ENCODE results near the gene RWDD1.

The RWDD1 gene

GRCh38 chr6:116570856-116571682, at the start of gene RWDD1:
Gene RWDD1 (plus strand): TSS chr6:116571504. CDS start chr6:116571583, 79 bp downstream.
- DNase-seq (ENCODE audit: low spot score) = peak; percentile 99

GRCh38 chr6:116522896-116523295, 48.4 kb upstream of the RWDD1 start:
- DNase-seq (ENCODE audit: low spot score) = no peak

GRCh38 chr6:116524236-116524635, 47.1 kb upstream of the RWDD1 start:
- DNase-seq (ENCODE audit: low spot score) = no peak

- no peak for DNase-seq (ENCODE audit: low spot score)
These were observed 43.2 kb upstream of the RWDD1 start for GRCh38 chr6:116528133-116528532.

GRCh38 chr6:116528780-116529179, 42.5 kb upstream of the RWDD1 start:
- no peak for DNase-seq (ENCODE audit: low spot score)

- DNase-seq (ENCODE audit: low spot score) = no peak
These were observed 41.6 kb upstream of the RWDD1 start for GRCh38 chr6:116529466-116530290.

- DNase-seq (ENCODE audit: low spot score) = no peak
These were observed 40.9 kb upstream of the RWDD1 start for GRCh38 chr6:116530436-116530835.

GRCh38 chr6:116531675-116532570, 39.4 kb upstream of the RWDD1 start:
- DNase-seq (ENCODE audit: low spot score) = peak; percentile 74

GRCh38 chr6:116533233-116533957, 37.9 kb upstream of the RWDD1 start:
- DNase-seq (ENCODE audit: low spot score) = no peak

- DNase-seq (ENCODE audit: low spot score) = no peak
These were observed 36.2 kb upstream of the RWDD1 start for GRCh38 chr6:116535109-116535508.

- DNase-seq (ENCODE audit: low spot score) = peak; percentile 67
These were observed 35.1 kb upstream of the RWDD1 start for GRCh38 chr6:116536216-116536621.

GRCh38 chr6:116542426-116542825, 28.9 kb upstream of the RWDD1 start:
- no peak for DNase-seq (ENCODE audit: low spot score)

GRCh38 chr6:116543149-116543548, 28.2 kb upstream of the RWDD1 start:
- no peak for DNase-seq (ENCODE audit: low spot score)

- no peak for DNase-seq (ENCODE audit: low spot score)
These were observed 25.7 kb upstream of the RWDD1 start, which contains the start of gene TRAPPC3L for GRCh38 chr6:116545651-116546050. Gene TRAPPC3L (minus strand): TSS chr6:116545684. CDS start chr6:116545514, 170 bp downstream.

- no peak for DNase-seq (ENCODE audit: low spot score)
These were observed 23.9 kb upstream of the RWDD1 start for GRCh38 chr6:116547358-116547757.

- no peak for DNase-seq (ENCODE audit: low spot score)
These were observed 20.5 kb upstream of the RWDD1 start for GRCh38 chr6:116550796-116551195.

GRCh38 chr6:116553451-116553850, 17.9 kb upstream of the RWDD1 start, which contains the start of gene CALHM4:
Gene CALHM4 (plus strand): TSS chr6:116553751. CDS start chr6:116553794, 43 bp downstream.
- DNase-seq (ENCODE audit: low spot score) = no peak

GRCh38 chr6:116556065-116556464, 15.2 kb upstream of the RWDD1 start:
- DNase-seq (ENCODE audit: low spot score) = no peak

GRCh38 chr6:116556814-116557415, 14.4 kb upstream of the RWDD1 start:
- no peak for DNase-seq (ENCODE audit: low spot score)

GRCh38 chr6:116557893-116558292, 13.4 kb upstream of the RWDD1 start:
- DNase-seq (ENCODE audit: low spot score) = no peak

- no peak for DNase-seq (ENCODE audit: low spot score)
These were observed 11.2 kb upstream of the RWDD1 start for GRCh38 chr6:116560130-116560529.

Data from RKO (cell line).